HepG2 (cell line): ENCODE measurements around the gene TNXB. TPM values are rescaled to one million over a fixed set of nuclear protein-coding genes. Genes with fewer than 3 reads are reported as not detected.
A peak's percentile ranks its signal among the peaks of the same experiment; 100 is the strongest.

Experiments
- ATAC-seq: fragments of 200-7000 bp; cut with Tn5 transposase; 3 replicates; pipeline ENCODE4 v1.9.1; 2020; ENCODE audit warnings: mild to moderate bottlenecking, moderate library complexity
- BruUV-seq: library from RNA; stranded (reverse); fragments of 400-500 nt; replicated peaks from 2 replicates; lab custom pipeline; 2021; lab: Mats Ljungman, UMichigan
- CTCF ChIA-PET: fragments of 300-600 bp; formaldehyde crosslinking; extraction: SDS; loops from one replicate; lab custom pipeline; 2021; ENCODE audit warnings: low total read pairs, inconsistent platforms, low intra/inter-chr PET ratio; lab: Yijun Ruan, JAX
- POLR2A ChIA-PET: fragments of 350-600 bp; sonication (Branson Sonifier 250); formaldehyde crosslinking; loops from one replicate; lab custom pipeline; 2020; ENCODE audit warnings: antibody characterized with exemption, inconsistent platforms; lab: Yijun Ruan, JAX
- DNase-seq: peaks from one replicate; pipeline ENCODE4 v3.0.0-alpha.2; 2015; ENCODE audit warnings: low spot score
- FAIRE-seq: peaks from 3 replicates; lab custom pipeline; 2011; peaks lifted over from hg19 to GRCh38; lab: Jason Lieb, UNC
- H2AFZ ChIP-seq: one replicate; pipeline ENCODE4 v1.6.1; 2011; ENCODE audit warnings: low read length, inconsistent platforms
- H3K27ac ChIP-seq: fragments of 300-600 bp; 3 replicates; pipeline ENCODE4 v1.8.0; 2011; ENCODE audit warnings: mixed run types, mild to moderate bottlenecking, mixed read lengths, low read length, inconsistent platforms; ENCODE audit not compliant: insufficient read depth; ENCODE audit errors: extremely low read length
- H3K27me3 ChIP-seq, 2 experiments: fragments of 200-600 bp in 1 of 2; 2 replicates in 1 of 2; 3 replicates in 1 of 2; pipeline versions ENCODE4 v1.6.0 to v1.8.0; 2011; ENCODE audit warnings: low read length in 2 of 2, mild to moderate bottlenecking in 2 of 2, moderate library complexity in 2 of 2, inconsistent platforms in 1 of 2; ENCODE audit not compliant: insufficient read depth in 2 of 2, control insufficient read depth in 1 of 2
- H3K36me3 ChIP-seq, 2 experiments: fragments of 200-600 bp in 1 of 2; replicated peaks in 1 of 2; 2 replicates in 1 of 2; 3 replicates in 1 of 2; pipeline versions ENCODE4 v1.5.1 to v1.8.0; 2011; ENCODE audit warnings: low read length in 2 of 2, inconsistent platforms in 1 of 2; ENCODE audit not compliant: insufficient read depth in 2 of 2, control insufficient read depth in 1 of 2
- H3K4me1 ChIP-seq: 2 replicates; pipeline ENCODE4 v1.5.1; 2012; ENCODE audit warnings: low read length, inconsistent platforms; ENCODE audit not compliant: insufficient read depth
- H3K4me2 ChIP-seq: 2 replicates; pipeline ENCODE4 v1.6.0; 2011; ENCODE audit warnings: low read depth, low read length, inconsistent platforms
- H3K4me3 ChIP-seq, 3 experiments: fragments of 200-600 bp in 1 of 3; sonication (generic), shearing (Covaris generic) in 1 of 3; replicated peaks in 1 of 3; 2 replicates each; pipeline ENCODE4 v1.5.1; 2011 to 2016; ENCODE audit warnings: low read length in 3 of 3, inconsistent platforms in 2 of 3, low read depth in 2 of 3, mild to moderate bottlenecking in 2 of 3, control low read depth in 1 of 3, mixed read lengths in 1 of 3; ENCODE audit not compliant: insufficient read depth in 1 of 3
- H3K79me2 ChIP-seq: one replicate; pipeline ENCODE4 v1.6.1; 2011; ENCODE audit warnings: low read length, inconsistent platforms; ENCODE audit not compliant: insufficient read depth
- H3K9ac ChIP-seq: 2 replicates; pipeline ENCODE4 v1.6.0; 2011; ENCODE audit warnings: mild to moderate bottlenecking, low read depth, low read length, inconsistent platforms; ENCODE audit not compliant: insufficient read depth
- H3K9me3 ChIP-seq: 2 replicates; pipeline ENCODE4 v1.5.1; 2012; ENCODE audit warnings: mild to moderate bottlenecking, low read length
- H4K20me1 ChIP-seq: 2 replicates; pipeline ENCODE4 v1.6.0; 2011; ENCODE audit warnings: inconsistent platforms, mild to moderate bottlenecking, low read length, moderate library complexity; ENCODE audit not compliant: insufficient read depth
- AGO2 ChIP-seq: fragments of 200-400 bp; formaldehyde crosslinking; optimal IDR thresholded peaks from 2 replicates; pipeline ENCODE3; 2017; ENCODE audit warnings: mild to moderate bottlenecking, low read depth, low read length, moderate library complexity
- DNMT1 ChIP-seq: sonication (generic); formaldehyde crosslinking; IDR thresholded peaks from 2 replicates; pipeline ENCODE4 v1.5.1; 2020; ENCODE audit warnings: mild to moderate bottlenecking, missing genetic modification reagents
- ELF3 ChIP-seq: IDR thresholded peaks from 2 replicates; pipeline ENCODE4 v1.6.1; 2016; ENCODE audit warnings: missing genetic modification reagents, missing compliant biosample characterization
- FOSL2 ChIP-seq: sonication (generic); formaldehyde crosslinking; IDR thresholded peaks from 2 replicates; pipeline ENCODE4 v1.4.0; 2020; ENCODE audit warnings: missing genetic modification reagents
- HNRNPUL1 ChIP-seq: fragments of 200-400 bp; formaldehyde crosslinking; IDR thresholded peaks from 2 replicates; pipeline ENCODE4 v1.6.1; 2017; ENCODE audit warnings: low read depth, mild to moderate bottlenecking, low read length, moderate library complexity
- KDM1A ChIP-seq: IDR thresholded peaks from 2 replicates; pipeline ENCODE4 v1.6.1; 2016; ENCODE audit warnings: missing compliant biosample characterization
- KDM2A ChIP-seq: sonication (generic); formaldehyde crosslinking; IDR thresholded peaks from 2 replicates; pipeline ENCODE4 v1.4.0; 2020; ENCODE audit warnings: low read depth, missing genetic modification reagents, borderline replicate concordance
- MAZ ChIP-seq, 2 experiments: sonication (generic) in 1 of 2; formaldehyde crosslinking in 1 of 2; IDR thresholded peaks; 2 replicates each; pipeline versions ENCODE4 v1.5.0 to v1.6.1; 2012 to 2020; ENCODE audit warnings: low read depth in 2 of 2, mild to moderate bottlenecking in 2 of 2, borderline replicate concordance in 1 of 2, improper control_type of control experiment in 1 of 2, low read length in 1 of 2, missing genetic modification reagents in 1 of 2, moderate library complexity in 1 of 2
- PHF5A ChIP-seq: IDR thresholded peaks from one replicate; pipeline ENCODE4 v1.6.1; 2018; ENCODE audit warnings: low read depth, missing genetic modification reagents; ENCODE audit not compliant: unreplicated experiment
- POLR2A ChIP-seq, 2 experiments: IDR thresholded peaks; 2 replicates each; pipeline ENCODE4 v1.6.1; 2011; ENCODE audit warnings: low read depth in 2 of 2, low read length in 2 of 2, mild to moderate bottlenecking in 1 of 2, moderate library complexity in 1 of 2; ENCODE audit not compliant: insufficient read depth in 1 of 2
- PRDM4 ChIP-seq: sonication (generic); formaldehyde crosslinking; IDR thresholded peaks from 2 replicates; pipeline ENCODE4 v1.9.0; 2021; ENCODE audit warnings: missing genetic modification reagents, borderline replicate concordance
- RBFOX2 ChIP-seq: fragments of 200-400 bp; formaldehyde crosslinking; IDR thresholded peaks from 2 replicates; pipeline ENCODE4 v1.6.1; 2017; ENCODE audit warnings: low read depth, mild to moderate bottlenecking, low read length
- RFX1 ChIP-seq: fragments of 450-650 bp; IDR thresholded peaks from 2 replicates; pipeline ENCODE4 v1.6.1; 2017
- SMC3 ChIP-seq: IDR thresholded peaks from 2 replicates; pipeline ENCODE4 v1.6.1; 2011; ENCODE audit warnings: low read length, improper control_type of control experiment
- SNAPC2 ChIP-seq: sonication (generic); formaldehyde crosslinking; IDR thresholded peaks from 2 replicates; pipeline ENCODE4 v1.8.1; 2022; ENCODE audit warnings: mild to moderate bottlenecking, missing genetic modification reagents
- STAG1 ChIP-seq: sonication (generic); formaldehyde crosslinking; IDR thresholded peaks from 2 replicates; pipeline ENCODE4 v1.4.0; 2020; ENCODE audit warnings: missing genetic modification reagents
- TFAP4 ChIP-seq: sonication (generic); IDR thresholded peaks from 2 replicates; pipeline ENCODE4 v1.6.1; 2016; ENCODE audit warnings: low read depth, borderline replicate concordance
- ZNF740 ChIP-seq: sonication (generic); formaldehyde crosslinking; IDR thresholded peaks from 2 replicates; pipeline ENCODE4 v1.4.0; 2020; ENCODE audit warnings: missing genetic modification reagents
- ZNF768 ChIP-seq: sonication (generic); formaldehyde crosslinking; IDR thresholded peaks from 2 replicates; pipeline ENCODE4 v1.4.0; 2020; ENCODE audit warnings: missing genetic modification reagents
- ZNF891 ChIP-seq: sonication (generic); formaldehyde crosslinking; IDR thresholded peaks from 2 replicates; pipeline ENCODE4 v1.5.0; 2020; ENCODE audit warnings: mild to moderate bottlenecking, missing genetic modification reagents
- ZSCAN22 ChIP-seq: sonication (generic); formaldehyde crosslinking; IDR thresholded peaks from 2 replicates; pipeline ENCODE4 v1.4.0; 2020; ENCODE audit warnings: mild to moderate bottlenecking, missing genetic modification reagents
- WGBS: methylation state at CpG from one replicate; pipeline ENCODE4 v1.1.6; 2017; ENCODE audit warnings: low lambda C conversion rate; 5-methylcytosine and 5-hydroxymethylcytosine counted together
- in situ Hi-C: cut with HindIII; loops from 2 replicates; pipeline ENCODE4 v1.10.0; 2017; ENCODE audit warnings: low pct_unique_long_range_greater_than_20kb; ENCODE audit not compliant: extremely low pct_ligation_motif_present
- intact Hi-C: fragments of 100-400 bp; cut with micrococcal nuclease; formaldehyde crosslinking; loops from one replicate; pipeline ENCODE4 v1.10.0; 2022; ENCODE audit not compliant: unreplicated experiment
- polyA plus RNA-seq, 8 experiments: library from polyadenylated mRNA; depleted of rRNA in 3 of 8; stranded (reverse) in 7 of 8; unstranded in 1 of 8; fragments of >200 nt; fragmentation: Illumina TruSeq in 4 of 8; extraction: Trizol in 4 of 8; gene quantifications; 2 replicates each; pipeline versions ENCODE4 v1.2.1 to v1.2.3, GENCODE V29; 2011 to 2016; ENCODE audit warnings: low read depth in 4 of 8, missing spikeins in 1 of 8, mixed read lengths in 1 of 8; ENCODE audit not compliant: insufficient read depth in 1 of 8
- total RNA-seq, 5 experiments: library from RNA; depleted of rRNA; stranded (reverse); fragments of >200 nt; fragmentation: Illumina TruSeq; extraction: Trizol; gene quantifications; 2 replicates each; pipeline ENCODE4 v1.2.3, GENCODE V29; 2016; ENCODE audit warnings: low read depth in 1 of 5

TNXB gene
- total and polyA plus RNA-seq, 2 of the 13 experiments (the other 11 are each of a cell fraction or from before 2014, with no cell fraction given) = 1.6 to 2.7 TPM

GRCh38 chr6:32113386-32114352 is 4.5 kb upstream of the TNXB start:
- BruUV-seq = no TSS peak
- 80% methylated on average over 9 of the region's 9 CpGs for WGBS
- ChIA-PET POLR2A (interaction anchor here (2.3 kb wide), 1 partner anchor 15 kb away, joined by 17 read pairs; the partner anchor contains the start of genes ATF6B and FKBPL), CTCF (no interaction called here)
- DNase-seq (peak; percentile 80), ATAC-seq (peak; percentile 67), FAIRE-seq (peak; percentile 81)
- Histone ChIP-seq H3K27me3 (peaks cover 0 to 4% of the 10 kb centered on the region in 2 experiments; a peak in 2 of 5 replicates), H3K27ac (peak overlapping the region; percentile 60), H3K9me3 (no peaks in the 10 kb centered on the region), H3K4me3 (no peak overlapping the region), H2AFZ (no peak overlapping the region), H3K4me1 (peaks cover 18% of the 10 kb centered on the region), H4K20me1 (no peaks in the 10 kb centered on the region), H3K9ac (peak overlapping the region; percentile 54; the same call in 1 of the 2 replicates), H3K79me2 (no peaks in the 10 kb centered on the region), H3K36me3 (peaks cover 11 to 30% of the 10 kb centered on the region in 2 experiments), H3K4me2 (no peak overlapping the region)
- in situ Hi-C loops (no loop called here), intact Hi-C loops (no loop called here)
- TF ChIP-seq HNRNPUL1 (no peak), ZSCAN22 (CRISPR knock-in tag) (no peak), ZNF740 (0 out of 2 replicates have a peak, but pooled peaks have one; percentile 49), KDM2A (CRISPR knock-in tag) (0 out of 2 replicates have a peak, but pooled peaks have one; percentile 27), POLR2A (IDR thresholded peaks at IDR 0.05; ENCODE audit: insufficient read depth in 1 of 2, low read depth in 2 of 2, low read length in 2 of 2) (peak in 1 of 2 experiments; percentile 20; a peak in 1 of 4 replicates), RFX1 (peak; percentile 81), SNAPC2 (CRISPR knock-in tag) (0 out of 2 replicates have a peak, but pooled peaks have one; percentile 31), AGO2 (peak; percentile 30), KDM1A (CRISPR knock-in tag) (0 out of 2 replicates have a peak, but pooled peaks have one; percentile 26), TFAP4 (0 out of 2 replicates have a peak, but pooled peaks have one; percentile 8), SMC3 (peak; percentile 49), ZNF768 (CRISPR knock-in tag) (no peak), STAG1 (CRISPR knock-in tag) (peak; percentile 58), PRDM4 (CRISPR knock-in tag) (no peak), RBFOX2 (0 out of 2 replicates have a peak, but pooled peaks have one; percentile 4), MAZ (IDR thresholded peaks at IDR 0.05; ENCODE audit: borderline replicate concordance, low read depth, low read length) (peak; percentile 45; the same call in 1 of the 2 replicates), MAZ (CRISPR knock-in tag; IDR thresholded peaks at IDR 0.05; ENCODE audit: low read depth) (no peak), FOSL2 (CRISPR knock-in tag) (0 out of 2 replicates have a peak, but pooled peaks have one; percentile 9), DNMT1 (CRISPR knock-in tag) (no peak), ZNF891 (no peak), ELF3 (CRISPR knock-in tag) (peak; percentile 27; the same call in 1 of the 2 replicates), PHF5A (peak; percentile 44)
